NCI-H446 (cell line): Measurements from ENCODE around the gene GOT2.
"Not testable (repeated sequence)": the region's sequence is repeated elsewhere in the genome, so short reads cannot be mapped to it uniquely, and the experiment has no call there.

ENCODE experiments used
- DNase-seq, 2 experiments: peaks; one replicate each; lab custom pipeline; 2025; lab: John Stamatoyannopoulos, UW

Gene GOT2

GRCh38 chr16:58733671-58734458, at the start of gene GOT2:
GOT2 (minus strand) TSS chr16:58734316; CDS start chr16:58734228, 88 bp downstream.
- peak; percentile 4 to 61 for DNase-seq

GRCh38 chr16:58779291-58779690, 45.2 kb upstream of the GOT2 start:
- DNase-seq = not testable (repeated sequence)

GRCh38 chr16:58773870-58774269, 39.8 kb upstream of the GOT2 start:
- DNase-seq = no peak

GRCh38 chr16:58768145-58768544, 34.0 kb upstream of the GOT2 start:
- DNase-seq = no peak

- DNase-seq = no peak
Observed at GRCh38 chr16:58767581-58767980, 33.5 kb upstream of the GOT2 start.

- no peak for DNase-seq
Observed at GRCh38 chr16:58756650-58757332, 22.7 kb upstream of the GOT2 start.

- peak; percentile 1 to 69 for DNase-seq
Observed at GRCh38 chr16:58755989-58756649, 22.0 kb upstream of the GOT2 start.

GRCh38 chr16:58753711-58754134, 19.6 kb upstream of the GOT2 start:
- DNase-seq = no peak

- no peak for DNase-seq
Observed at GRCh38 chr16:58744497-58744896, 10.4 kb upstream of the GOT2 start.

GRCh38 chr16:58741976-58742375, 7.9 kb upstream of the GOT2 start:
- DNase-seq = no peak

GRCh38 chr16:58741166-58741565, 7.0 kb upstream of the GOT2 start:
- DNase-seq = no peak

GRCh38 chr16:58738672-58739296, 4.7 kb upstream of the GOT2 start:
- no peak for DNase-seq

- DNase-seq = not testable (repeated sequence)
Observed at GRCh38 chr16:58736341-58736740, 2.2 kb upstream of the GOT2 start.

- DNase-seq = no peak
Observed at GRCh38 chr16:58734459-58734787, 307 bp upstream of the GOT2 start.

- DNase-seq = no peak
Observed at GRCh38 chr16:58733248-58733670, 857 bp downstream of the GOT2 start.

- no peak for DNase-seq
Observed at GRCh38 chr16:58732545-58733247, 1.4 kb downstream of the GOT2 start.

- DNase-seq = no peak
Observed at GRCh38 chr16:58730724-58731370, 3.3 kb downstream of the GOT2 start.

- no peak for DNase-seq
Observed at GRCh38 chr16:58727796-58728568, 6.1 kb downstream of the GOT2 start.

- DNase-seq = no peak
Observed at GRCh38 chr16:58727028-58727781, 6.9 kb downstream of the GOT2 start.

- DNase-seq = no peak
Observed at GRCh38 chr16:58723109-58723508, 11.0 kb downstream of the GOT2 start.
